NCI-H524 treated with DMSO at 0.1 percent for 48 hours (cell line): ENCODE data around the gene GMDS.

ENCODE experiments used
- DNase-seq: peaks from one replicate; lab custom pipeline; 2025; lab: John Stamatoyannopoulos, UW

Gene GMDS

DNA sequence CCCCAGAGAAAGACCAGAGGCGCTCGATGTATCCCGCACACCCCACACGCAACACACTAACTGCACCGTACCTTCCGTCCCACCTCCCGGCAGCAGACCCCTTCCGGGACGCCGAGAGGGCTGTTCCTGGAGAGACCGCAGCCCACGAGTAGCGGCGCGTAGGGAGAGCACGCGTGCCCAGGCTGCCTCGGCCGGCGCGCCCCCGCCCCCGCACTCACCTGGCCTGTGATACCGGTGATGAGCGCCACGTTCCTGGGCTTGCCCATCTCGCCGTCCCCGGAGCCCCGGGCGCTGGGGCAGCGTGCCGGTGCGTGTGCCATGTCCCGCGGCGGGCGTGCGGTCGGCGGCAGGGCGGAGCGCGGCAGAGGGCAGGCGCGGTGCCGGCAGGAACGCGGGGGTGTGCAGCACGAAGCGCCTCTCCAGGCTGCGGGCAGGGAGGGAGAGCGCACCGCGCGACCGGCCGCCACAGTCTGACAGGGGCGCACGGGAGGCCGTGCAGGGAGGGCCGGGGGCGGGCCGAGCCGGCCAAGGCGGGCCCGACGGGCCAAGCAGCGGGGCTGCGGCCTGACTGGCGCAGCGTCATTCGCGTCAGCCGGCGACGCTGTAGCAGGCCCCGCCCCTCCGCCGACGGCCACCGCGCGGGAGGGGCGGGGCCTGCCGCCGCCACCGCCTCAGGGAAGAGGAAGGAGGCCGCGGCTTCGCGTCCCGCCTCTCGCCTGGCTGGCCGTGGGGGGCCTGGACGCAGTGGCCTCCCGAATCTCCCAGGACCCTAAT is at the start of gene GMDS:
TSS of gene GMDS (minus strand) at position 503 of the 774 bp plus-strand sequence.
- no peak for DNase-seq

DNA sequence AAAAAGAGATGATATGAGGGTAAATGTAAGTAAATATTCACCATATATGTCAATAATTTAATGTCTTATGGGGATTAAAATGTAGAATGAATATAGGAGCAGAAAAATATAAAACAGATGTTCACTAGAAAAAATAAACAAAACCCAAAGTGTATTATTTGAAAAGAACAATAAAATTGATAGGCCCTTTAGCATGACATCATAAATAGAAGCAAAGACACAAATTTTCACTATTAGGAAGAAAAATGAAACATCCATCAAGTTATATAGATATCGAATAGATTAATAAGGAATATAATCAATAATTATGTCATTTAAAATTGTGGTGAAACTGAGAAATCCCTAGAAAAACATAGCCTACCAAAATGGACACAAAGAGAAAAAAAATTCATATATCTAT is 40.1 kb upstream of the GMDS start:
- DNase-seq: no peak

DNA sequence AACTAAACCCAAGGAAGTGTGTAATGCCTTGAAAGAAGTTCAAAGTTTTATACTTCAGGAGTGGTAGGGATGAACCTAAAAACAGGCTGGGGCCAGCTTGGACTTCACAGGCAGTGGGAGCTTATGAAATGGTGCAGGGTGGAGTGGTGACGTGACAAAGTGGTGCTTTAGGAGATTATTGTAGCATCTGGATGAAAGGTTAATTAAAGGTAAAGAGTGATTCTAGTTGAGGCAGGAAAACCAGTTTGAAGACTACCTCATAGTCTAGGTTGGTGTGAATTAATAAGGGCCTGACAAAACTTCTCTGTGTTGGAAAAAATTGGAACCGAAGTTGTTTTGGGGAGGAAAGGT is 30.5 kb upstream of the GMDS start:
- no peak for DNase-seq

GRCh38 chr6:2274981-2275891 is 29.8 kb upstream of the GMDS start:
- DNase-seq: no peak

GRCh38 chr6:2272696-2273095 is 27.3 kb upstream of the GMDS start:
- no peak for DNase-seq

- DNase-seq: no peak
These were observed 24.6 kb upstream of the GMDS start for GRCh38 chr6:2270054-2270453.

DNA sequence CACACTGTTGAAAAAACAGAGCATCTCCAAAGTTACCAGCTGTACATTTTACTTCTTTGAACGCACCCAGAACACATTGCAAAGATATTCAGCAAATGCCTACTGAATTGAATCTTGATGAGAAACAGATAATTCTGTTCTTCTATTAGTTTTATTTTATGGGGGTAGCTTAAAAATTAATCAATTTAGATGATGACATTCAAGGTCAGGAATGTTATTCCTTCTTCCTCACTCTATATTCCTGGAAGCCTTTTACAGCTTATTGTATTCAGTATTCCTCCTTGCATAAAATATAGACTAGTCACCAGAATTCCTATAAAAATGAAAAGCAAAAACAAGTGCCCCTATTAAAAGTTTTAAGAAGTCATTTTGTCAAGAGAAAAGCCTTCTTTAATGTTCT is 21.4 kb upstream of the GMDS start:
- no peak for DNase-seq

DNA sequence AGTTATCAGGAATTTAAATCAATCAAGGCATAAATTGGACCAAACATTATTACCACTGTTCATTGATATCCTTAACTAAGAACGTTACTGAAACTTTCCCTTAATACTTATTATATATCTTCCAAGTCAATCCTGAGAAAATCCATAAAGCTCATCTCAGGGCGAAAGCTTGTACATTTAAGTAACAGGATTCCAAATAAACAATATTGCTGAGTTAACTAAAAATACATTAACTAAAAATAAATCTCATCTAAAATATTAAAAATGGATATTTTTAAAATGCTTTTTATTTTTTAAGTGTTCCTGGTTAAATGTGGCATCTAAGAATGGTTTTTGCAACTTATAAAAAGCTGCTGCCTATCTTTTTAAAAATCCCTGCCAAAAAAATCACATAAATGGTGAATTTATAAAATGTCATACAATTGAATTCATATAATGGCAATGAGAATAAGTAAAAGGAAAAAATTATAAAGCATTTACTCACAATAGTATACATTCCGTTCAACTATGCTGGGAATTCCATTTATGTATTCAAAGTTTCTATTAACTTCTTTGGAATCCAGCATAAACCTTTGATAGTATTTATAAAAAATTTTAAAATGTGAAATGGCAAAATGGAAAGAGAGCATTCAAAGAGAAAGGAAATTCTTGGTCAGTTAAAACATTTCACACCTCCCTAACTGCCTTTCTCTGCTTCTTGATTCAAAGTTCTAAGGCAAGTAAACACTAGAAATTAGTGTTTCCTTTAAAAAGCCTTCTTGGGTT is 20.8 kb upstream of the GMDS start:
- DNase-seq: no peak

- DNase-seq: no peak
These were observed 19.5 kb upstream of the GMDS start for GRCh38 chr6:2264932-2265331.

DNA sequence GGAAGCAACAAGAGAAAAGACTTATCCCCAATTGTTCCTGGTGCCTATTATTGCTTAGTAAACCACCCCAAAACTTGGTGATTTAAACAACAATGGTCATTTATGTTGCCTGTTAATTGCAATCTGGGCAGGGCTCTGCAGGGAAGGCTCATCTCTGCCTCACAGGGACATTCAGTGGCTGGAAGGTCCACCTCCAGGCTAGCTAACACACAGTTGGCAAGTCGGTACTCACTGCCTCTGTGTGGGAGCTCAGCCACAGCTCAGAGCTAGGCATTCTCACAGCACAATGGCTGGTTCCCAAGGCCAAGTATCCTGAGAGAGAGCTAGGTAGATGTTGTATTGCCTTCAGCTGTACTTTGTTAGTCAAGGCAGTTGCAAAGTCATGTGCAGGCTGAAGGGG is 18.5 kb upstream of the GMDS start:
- no peak for DNase-seq

DNA sequence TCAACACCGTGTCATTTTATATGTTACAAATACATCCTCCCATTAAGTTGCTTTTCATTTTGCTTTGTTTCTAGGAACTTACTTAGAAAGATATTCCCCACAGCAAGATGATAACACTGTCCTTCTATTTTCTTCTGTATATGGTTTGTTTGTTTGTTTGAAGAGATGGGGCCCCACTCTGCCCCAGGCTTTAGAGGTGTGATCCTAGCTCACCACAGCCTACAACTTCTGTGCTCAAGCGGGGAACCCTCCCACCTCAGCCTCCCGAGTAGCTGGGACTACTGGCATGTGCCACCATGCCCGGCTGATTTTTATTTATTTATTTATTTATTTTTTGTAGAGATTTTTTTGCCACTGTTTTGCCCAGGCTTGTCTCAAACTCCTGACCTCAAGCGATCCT is 14.2 kb upstream of the GMDS start:
- no peak for DNase-seq

DNA sequence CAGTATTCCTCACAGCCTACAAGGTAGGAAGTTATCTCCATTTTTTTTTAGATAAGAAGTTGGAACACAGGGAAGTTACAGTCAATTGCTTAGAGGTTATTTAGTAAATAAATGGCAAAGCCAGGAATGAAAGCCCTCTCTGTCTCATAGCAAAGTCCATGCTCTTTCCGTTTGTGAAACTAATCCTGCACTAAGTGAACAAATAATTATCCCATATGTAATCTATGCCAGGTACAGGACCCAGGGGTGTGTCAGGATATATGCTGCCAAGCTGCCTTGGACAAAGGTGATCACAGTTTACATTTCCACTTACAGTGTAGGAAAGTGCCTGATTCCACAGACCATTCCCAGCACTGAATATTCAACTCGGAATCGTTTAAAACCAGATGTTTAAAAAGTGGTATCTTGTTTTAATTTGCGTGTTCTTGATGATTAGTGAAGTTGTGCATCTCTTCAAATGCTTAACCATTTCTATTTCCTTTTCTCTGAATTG is 13.6 kb upstream of the GMDS start:
- no peak for DNase-seq

- no peak for DNase-seq
These were observed 12.7 kb upstream of the GMDS start for GRCh38 chr6:2258112-2258511.

GRCh38 chr6:2257363-2257762 is 12.0 kb upstream of the GMDS start:
- DNase-seq: no peak

- no peak for DNase-seq
These were observed 9.3 kb upstream of the GMDS start for GRCh38 chr6:2254747-2255146.

GRCh38 chr6:2249126-2249525 is 3.7 kb upstream of the GMDS start:
- DNase-seq: no peak

DNA sequence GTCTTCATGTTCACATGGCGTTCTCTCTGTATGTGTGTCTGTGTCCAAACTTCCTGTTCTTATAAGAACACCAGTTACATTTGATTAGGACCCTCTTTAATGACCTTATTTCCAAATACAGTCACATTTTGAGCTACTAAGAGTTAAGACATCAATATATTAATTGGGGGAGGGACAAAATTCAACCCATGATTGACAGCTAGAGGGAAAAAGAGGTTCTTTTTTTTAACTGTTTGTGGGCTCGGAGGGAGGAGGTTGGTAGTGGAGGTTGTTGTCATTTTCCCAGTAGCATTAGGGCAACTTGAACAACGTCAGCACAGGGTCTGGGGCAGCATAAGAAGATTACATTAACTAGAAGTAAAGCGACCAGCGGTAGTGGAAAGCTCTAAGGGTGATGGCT is 2.3 kb upstream of the GMDS start:
- DNase-seq: no peak

DNA sequence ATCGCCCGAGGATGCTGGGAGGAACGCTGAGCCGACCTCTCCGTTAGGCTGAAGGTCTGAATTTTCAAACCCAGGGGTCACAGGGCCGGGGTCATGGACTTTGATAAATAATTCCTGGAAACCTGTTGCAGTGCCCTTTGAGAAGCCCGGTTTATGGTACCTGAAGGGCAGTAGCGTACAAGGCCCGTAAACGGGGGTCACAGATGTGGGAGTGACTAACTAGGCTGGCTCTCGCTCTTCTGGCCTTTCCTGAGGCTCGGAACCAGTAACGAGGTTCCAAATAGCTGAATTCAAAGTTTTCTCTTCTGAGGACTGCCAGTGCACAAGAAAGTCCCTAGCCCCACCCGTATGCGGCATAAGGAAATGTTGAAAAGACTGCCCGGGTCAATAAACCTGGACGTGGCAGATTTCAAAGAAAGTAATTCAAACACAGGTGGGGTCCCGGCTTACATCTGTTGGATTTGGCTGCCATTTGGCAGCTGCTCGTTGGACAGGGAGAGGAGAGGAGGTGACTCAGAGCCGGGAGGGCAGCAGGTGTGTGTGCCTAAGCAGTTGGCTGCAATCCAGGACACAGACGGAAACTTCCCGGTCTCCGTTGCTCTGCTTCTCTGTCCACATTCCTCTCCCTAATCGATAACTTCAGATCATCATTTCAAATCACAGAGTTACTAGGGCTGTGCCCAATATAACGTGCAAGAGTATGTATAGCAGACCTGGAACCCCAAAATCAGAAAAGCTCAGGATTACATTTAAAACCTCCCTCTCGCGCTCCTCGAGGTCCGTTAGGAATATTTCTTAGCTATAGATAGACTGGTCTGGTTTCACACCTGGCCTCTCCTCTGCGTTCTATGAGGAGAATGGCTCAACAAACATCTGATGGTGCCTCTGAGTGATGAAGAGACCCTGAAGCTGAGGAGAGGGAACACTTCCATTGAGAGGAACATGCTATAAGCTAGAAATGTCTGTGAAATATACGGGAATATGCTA is 765 bp upstream of the GMDS start:
- peak; percentile 23 for DNase-seq

GRCh38 chr6:2244261-2245102 is 923 bp downstream of the GMDS start:
- no peak for DNase-seq

DNA sequence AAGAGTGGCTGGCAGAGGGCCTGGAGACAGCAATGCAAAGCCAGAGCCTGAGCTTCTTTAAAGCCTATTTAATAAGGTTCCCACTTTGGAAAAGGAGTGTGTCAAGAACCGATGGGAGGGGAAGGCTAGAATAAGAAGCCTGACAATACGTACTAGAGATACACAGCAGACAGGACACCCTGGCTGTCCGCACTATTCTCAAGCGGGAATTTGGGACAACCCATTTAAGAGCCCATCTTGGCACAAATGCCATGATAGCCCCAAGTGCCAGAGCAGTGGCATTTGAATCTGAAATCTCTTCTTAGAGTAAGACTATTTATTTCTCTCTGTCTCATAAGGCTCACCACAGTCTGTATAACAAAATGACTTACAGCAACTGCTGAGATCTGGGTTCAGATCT is 3.1 kb downstream of the GMDS start:
- no peak for DNase-seq
